ENCODE measurements around the gene TMEM11. TPM values are rescaled to one million over a fixed set of nuclear protein-coding genes. Genes with fewer than 3 reads are reported as not detected.
"Not testable (repeated sequence)": the region's sequence is repeated elsewhere in the genome, so short reads cannot be mapped to it uniquely, and the experiment has no call there.

The TMEM11 gene
- total RNA-seq, 4 donors from 2014 or later = 16.2 to 27.6 (median 21.5) TPM

- no peaks in the 10 kb centered on the region for H3K9me3 ChIP-seq
- H3K36me3 ChIP-seq = peaks cover 0 to 60% (median 15%) of the 10 kb centered on the region in 3 donors
- TF ChIP-seq EP300 (IDR thresholded peaks at IDR 0.05) (no peak), CTCF (IDR thresholded peaks at IDR 0.05) (no peak), POLR2A (IDR thresholded peaks at IDR 0.05) (no peak)
- no peaks in the 10 kb centered on the region for H3K27me3 ChIP-seq
- H3K27ac ChIP-seq = no peak overlapping the region
- no peak for DNase-seq (ENCODE audit: low spot score in 2 of 2)
- H3K4me1 ChIP-seq = peaks cover 0 to 42% (median 5%) of the 10 kb centered on the region in 4 donors
- H3K4me3 ChIP-seq = no peak overlapping the region
- WGBS, 2 donors = 86 to 88% methylated on average over 5 of the region's 5 CpGs
These were observed 17.8 kb downstream of the TMEM11 start for GRCh38 chr17:21196126-21196525.

DNA sequence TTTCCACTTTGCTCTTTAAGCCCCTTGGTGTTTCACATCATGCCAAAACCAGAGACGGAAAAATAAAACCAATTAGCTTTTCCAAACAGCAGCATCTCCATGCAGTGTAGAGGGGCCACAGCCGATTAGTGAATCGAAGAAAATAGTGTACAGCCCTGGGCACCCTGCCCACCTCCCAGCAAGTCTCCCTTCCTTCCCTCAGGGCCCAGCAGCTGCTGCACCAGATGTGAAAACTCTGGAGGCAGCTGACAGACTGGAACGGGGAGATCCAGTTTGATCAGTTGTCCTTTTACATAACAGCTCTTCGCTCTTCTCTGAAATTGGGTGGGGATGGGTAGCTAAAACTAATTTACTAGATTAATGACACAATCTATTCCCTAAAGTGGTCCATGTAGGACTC is 19.3 kb downstream of the TMEM11 start:
- H3K27me3 ChIP-seq = no peaks in the 10 kb centered on the region
- H3K4me1 ChIP-seq = peaks cover 0 to 37% (median 4%) of the 10 kb centered on the region in 4 donors
- peak in 1 of 2 donors; percentile 36 for TF ChIP-seq EP300 (IDR thresholded peaks at IDR 0.05)
- no peak for TF ChIP-seq CTCF (IDR thresholded peaks at IDR 0.05)
- no peaks in the 10 kb centered on the region for H3K9me3 ChIP-seq
- peaks cover 0 to 71% (median 15%) of the 10 kb centered on the region in 3 donors for H3K36me3 ChIP-seq
- H3K27ac ChIP-seq = peak overlapping the region in 2 of 4 donors; percentile 0 to 43
- no peak overlapping the region for H3K4me3 ChIP-seq
- WGBS, 2 donors = 47 to 60% methylated on average over 5 of the region's 5 CpGs
- peak in 1 of 2 donors; percentile 45 for DNase-seq (ENCODE audit: low spot score in 2 of 2)

DNA sequence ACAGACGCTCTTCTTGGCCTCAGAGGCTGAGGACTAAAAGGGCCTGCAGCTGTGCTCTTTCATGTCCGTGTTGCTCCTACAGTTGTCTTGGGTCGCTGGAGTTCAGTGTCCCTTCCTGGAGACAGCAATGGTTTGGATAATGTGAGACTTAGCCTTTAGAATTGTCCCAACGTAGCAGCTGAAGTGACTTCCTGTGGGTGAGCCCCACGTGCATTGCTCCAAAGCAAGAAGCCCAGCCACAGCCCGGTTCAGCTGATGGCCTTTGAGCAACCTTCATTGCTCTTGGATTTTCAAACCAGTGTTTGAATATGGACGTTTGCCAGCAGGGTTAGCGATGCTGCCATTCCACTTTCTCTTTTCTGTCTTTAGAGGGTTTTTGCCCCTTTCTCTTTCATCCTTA is 19.7 kb downstream of the TMEM11 start:
- no peak for TF ChIP-seq POLR2A (IDR thresholded peaks at IDR 0.05)
- no peak overlapping the region for H3K4me3 ChIP-seq
- no peaks in the 10 kb centered on the region for H3K9me3 ChIP-seq
- H3K27me3 ChIP-seq = no peaks in the 10 kb centered on the region
- DNase-seq (ENCODE audit: low spot score in 2 of 2) = peak in 1 of 2 donors; percentile 15
- H3K36me3 ChIP-seq = peaks cover 0 to 76% (median 15%) of the 10 kb centered on the region in 3 donors
- H3K27ac ChIP-seq = peak overlapping the region in 2 of 4 donors; percentile 28 to 56
- peaks cover 0 to 33% (median 3%) of the 10 kb centered on the region in 4 donors for H3K4me1 ChIP-seq
- 37% methylated on average over 8 of the region's 8 CpGs for WGBS, 2 donors

- no peaks in the 10 kb centered on the region for H3K9me3 ChIP-seq
- no peak overlapping the region for H3K27ac ChIP-seq
- H3K4me3 ChIP-seq = no peak overlapping the region
- H3K4me1 ChIP-seq = peaks cover 0 to 32% (median 3%) of the 10 kb centered on the region in 4 donors
- H3K27me3 ChIP-seq = no peaks in the 10 kb centered on the region
- H3K36me3 ChIP-seq = peaks cover 0 to 77% (median 11%) of the 10 kb centered on the region in 3 donors
- no peak for TF ChIP-seq POLR2A (IDR thresholded peaks at IDR 0.05)
- no peak for TF ChIP-seq CTCF (IDR thresholded peaks at IDR 0.05)
- no peak for TF ChIP-seq EP300 (IDR thresholded peaks at IDR 0.05)
- WGBS, 2 donors = 76 to 82% methylated on average over 5 of the region's 5 CpGs
- DNase-seq (ENCODE audit: low spot score in 2 of 2) = no peak
These were observed 20.9 kb downstream of the TMEM11 start for GRCh38 chr17:21193031-21193430.

DNA sequence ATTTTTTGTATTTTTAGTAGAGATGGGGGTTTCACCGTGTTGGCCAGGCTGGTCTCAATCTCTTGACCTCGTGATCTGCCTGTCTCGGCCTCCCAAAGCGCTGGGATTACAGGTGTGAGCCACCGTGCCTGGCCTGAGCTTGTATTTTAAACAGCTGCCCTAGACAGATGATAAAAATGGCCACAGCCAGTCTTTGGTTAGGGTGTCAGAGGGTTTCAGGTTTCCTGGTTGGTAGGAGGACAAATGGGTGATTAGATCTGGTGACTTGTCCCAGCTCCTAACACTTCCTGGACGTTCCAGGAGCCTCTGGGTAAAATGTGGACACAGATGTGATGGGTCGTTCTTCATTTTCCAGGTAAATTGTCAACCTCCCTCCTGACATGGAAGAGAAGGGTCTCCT is 21.5 kb downstream of the TMEM11 start:
- H3K27ac ChIP-seq; H3K4me3 ChIP-seq; H3K27me3 ChIP-seq; H3K9me3 ChIP-seq; DNase-seq (ENCODE audit: low spot score in 2 of 2): not testable (repeated sequence)
- Histone ChIP-seq H3K36me3 (peaks cover 0 to 71% (median 6%) of the 10 kb centered on the region in 3 donors), H3K4me1 (peaks cover 0 to 32% (median 3%) of the 10 kb centered on the region in 4 donors)
- WGBS, 2 donors = 96 to 97% methylated on average over 7 of the region's 7 CpGs

- Histone ChIP-seq H3K4me3 (no peak overlapping the region), H3K9me3 (no peaks in the 10 kb centered on the region), H3K27ac (peak overlapping the region in 2 of 4 donors; percentile 34 to 61), H3K4me1 (peaks cover 0 to 32% (median 3%) of the 10 kb centered on the region in 4 donors), H3K36me3 (peaks cover 0 to 65% (median 1%) of the 10 kb centered on the region in 3 donors), H3K27me3 (no peaks in the 10 kb centered on the region)
- no peak for DNase-seq (ENCODE audit: low spot score in 2 of 2)
- TF ChIP-seq CTCF (IDR thresholded peaks at IDR 0.05) (no peak), POLR2A (IDR thresholded peaks at IDR 0.05) (no peak), EP300 (IDR thresholded peaks at IDR 0.05) (no peak)
- 56 to 60% methylated on average over 2 of the region's 2 CpGs for WGBS, 2 donors
These were observed 22.3 kb downstream of the TMEM11 start for GRCh38 chr17:21191698-21192097.
